Measurements from ENCODE around the gene SNX9. TPM values are rescaled to one million over a fixed set of nuclear protein-coding genes. Genes with fewer than 3 reads are reported as not detected.

Gene SNX9
- total RNA-seq, 1 donor from 2014 or later = 78.1 TPM

DNA sequence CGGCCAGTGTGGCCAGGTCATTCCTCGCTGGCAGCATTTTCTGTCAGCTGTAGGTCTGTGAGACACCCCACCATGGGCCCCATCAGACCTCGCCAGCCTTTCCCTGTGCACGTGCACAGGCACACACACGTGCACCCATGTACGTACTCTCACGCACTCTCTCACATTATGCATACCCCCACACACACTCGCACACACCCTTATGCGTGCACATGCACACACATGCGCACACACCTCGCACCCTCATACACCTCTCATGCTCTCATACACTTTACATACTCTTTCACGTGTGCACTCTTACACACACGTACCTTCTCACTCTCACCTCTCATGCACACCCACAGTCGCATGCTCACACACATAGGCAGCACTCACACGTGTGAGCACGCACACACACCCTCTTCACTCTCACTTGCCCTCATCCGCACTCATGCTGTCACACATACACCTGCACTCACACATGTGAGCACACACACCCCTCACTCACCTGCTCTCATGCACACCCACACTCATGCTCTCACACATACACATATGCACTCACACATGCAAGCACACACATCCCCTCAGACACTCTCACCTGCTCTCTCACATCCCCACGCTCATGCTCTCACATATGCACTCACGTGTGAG lies 46.7 kb downstream of the SNX9 start:
- ATAC-seq = no peak
- intact Hi-C loops (cut with DNase I) = no loop called here
- no peak for DNase-seq (ENCODE audit: low spot score)

GRCh38 chr6:157873735-157874344 lies 50.8 kb downstream of the SNX9 start:
- intact Hi-C loops (cut with DNase I) = no loop called here
- ATAC-seq (peak; percentile 77), DNase-seq (ENCODE audit: low spot score) (peak; percentile 84)

- intact Hi-C loops (cut with DNase I) = no loop called here
- no peak for DNase-seq (ENCODE audit: low spot score)
- ATAC-seq = no peak
Measured at GRCh38 chr6:157877149-157877548, 54.1 kb downstream of the SNX9 start.

DNA sequence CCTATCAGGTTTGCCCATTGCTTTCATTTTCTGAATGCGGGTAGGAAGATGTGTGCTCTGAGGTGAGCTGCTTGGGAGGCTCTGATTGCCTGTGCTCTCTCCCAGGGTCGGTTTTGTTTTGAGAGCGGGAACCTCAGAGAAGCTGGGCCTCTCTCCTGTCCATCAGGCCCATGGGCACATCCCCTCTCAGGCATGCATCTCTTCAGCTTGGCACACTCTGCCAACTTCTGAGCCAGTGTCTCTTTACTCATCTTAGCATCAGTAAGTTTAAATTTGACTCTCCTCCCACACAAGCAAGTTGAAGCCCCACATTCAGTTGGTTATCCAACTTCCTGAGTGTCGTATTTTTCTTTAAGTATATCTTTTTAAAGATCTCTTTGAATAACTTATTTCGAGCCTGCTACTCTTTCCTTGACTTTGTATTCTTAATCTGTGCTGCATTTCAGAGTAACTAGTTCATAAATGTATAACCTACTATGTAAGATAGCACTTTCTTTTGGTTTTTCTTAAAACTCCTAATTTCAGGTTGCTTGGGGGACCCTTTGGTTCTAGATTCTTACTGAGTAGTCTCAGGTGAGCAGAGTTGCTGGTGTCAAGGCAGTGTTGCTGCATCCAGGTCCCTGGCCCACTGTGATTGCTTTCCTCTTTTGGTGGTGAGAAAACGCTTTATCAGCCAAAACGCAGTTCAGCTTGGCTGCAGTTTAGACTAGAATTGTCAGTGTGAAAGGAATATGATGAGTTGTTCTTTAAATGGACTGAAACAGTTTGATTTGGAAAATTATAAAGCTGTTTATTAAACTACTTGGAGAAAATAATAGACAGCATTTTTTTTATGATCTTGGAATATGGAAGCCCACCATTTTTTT lies 54.8 kb downstream of the SNX9 start:
- intact Hi-C loops (cut with DNase I) = no loop called here
- DNase-seq (ENCODE audit: low spot score) (no peak), ATAC-seq (no peak)

- intact Hi-C loops (cut with DNase I) = no loop called here
- DNase-seq (ENCODE audit: low spot score) = no peak
- ATAC-seq = no peak
Measured at GRCh38 chr6:157879034-157879872, 56.2 kb downstream of the SNX9 start.

DNA sequence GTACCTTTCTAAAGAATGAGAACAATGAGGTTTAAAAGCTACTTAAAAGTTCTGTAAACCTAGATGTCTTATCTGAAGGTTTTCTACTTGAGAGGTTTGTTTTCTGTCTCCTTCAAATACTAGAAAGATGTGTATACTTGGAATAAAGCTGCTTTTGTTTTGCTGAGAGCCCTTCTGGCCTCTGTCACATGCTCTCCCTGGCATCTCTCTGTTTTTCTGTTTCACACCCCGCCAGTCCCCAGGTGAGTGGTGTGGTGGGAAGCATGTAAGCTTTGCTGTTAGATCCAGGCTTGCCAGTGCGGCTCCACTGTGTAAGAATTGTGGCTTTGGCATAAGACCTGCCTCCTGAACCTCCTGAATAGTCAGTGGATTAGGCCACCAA lies 56.8 kb downstream of the SNX9 start:
- ATAC-seq = peak; percentile 52
- intact Hi-C loops (cut with DNase I) = no loop called here
- DNase-seq (ENCODE audit: low spot score) = no peak

GRCh38 chr6:157880534-157880933 lies 57.5 kb downstream of the SNX9 start:
- no peak for ATAC-seq
- no peak for DNase-seq (ENCODE audit: low spot score)
- intact Hi-C loops (cut with DNase I) = no loop called here

DNA sequence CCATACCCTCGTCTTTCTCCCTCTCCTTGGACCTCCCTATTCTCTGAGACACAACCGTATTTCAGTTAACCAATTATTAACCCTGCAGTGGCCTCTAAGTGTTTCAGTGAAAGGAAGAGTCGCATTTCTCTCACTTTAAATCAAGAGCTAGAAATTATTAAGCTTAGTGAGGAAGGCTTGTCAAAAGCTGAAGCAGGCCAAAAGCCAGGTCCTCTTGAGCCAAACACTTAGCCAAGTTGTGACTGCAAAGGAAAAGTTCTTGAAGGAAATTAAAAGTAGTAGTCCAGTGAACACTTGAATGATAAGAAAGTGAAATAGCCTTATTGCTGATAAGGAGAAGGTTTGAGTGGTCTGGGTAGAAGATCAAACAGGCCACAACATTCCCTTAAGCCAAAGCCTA lies 58.3 kb downstream of the SNX9 start:
- DNase-seq (ENCODE audit: low spot score) = no peak
- intact Hi-C loops (cut with DNase I) = no loop called here
- no peak for ATAC-seq

DNA sequence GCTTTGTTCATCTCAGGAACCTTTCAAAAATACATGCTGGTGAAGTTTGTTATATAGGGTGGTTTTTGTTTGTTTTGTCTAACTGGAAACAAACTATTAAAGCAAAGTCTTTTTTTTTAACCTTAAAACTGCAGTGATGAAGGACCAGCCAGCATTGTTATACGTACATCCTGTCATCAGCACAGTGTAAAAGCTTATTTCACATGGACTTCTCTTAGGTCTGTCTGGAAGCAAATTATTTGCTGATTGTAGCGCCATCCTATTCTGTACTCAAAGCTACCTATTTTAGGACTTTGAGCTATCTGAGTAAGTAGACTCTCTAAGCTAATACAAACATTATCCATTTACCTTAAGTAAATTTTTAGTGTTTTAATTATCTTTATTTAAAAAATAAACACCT lies 61.7 kb downstream of the SNX9 start:
- intact Hi-C loops (cut with DNase I) = no loop called here

GRCh38 chr6:157885211-157885788 lies 62.3 kb downstream of the SNX9 start:
- intact Hi-C loops (cut with DNase I) = no loop called here
- ATAC-seq (peak; percentile 41), DNase-seq (ENCODE audit: low spot score) (no peak)

More for the DNA sequence above, 61.7 kb downstream of the SNX9 start:
- DNase-seq (ENCODE audit: low spot score) (no peak), ATAC-seq (no peak)

- no peak for DNase-seq (ENCODE audit: low spot score)
- no peak for ATAC-seq
- intact Hi-C loops (cut with DNase I) = no loop called here
Measured at GRCh38 chr6:157885876-157886275, 62.8 kb downstream of the SNX9 start.

GRCh38 chr6:157887892-157888291 lies 64.8 kb downstream of the SNX9 start:
- ATAC-seq = no peak
- intact Hi-C loops (cut with DNase I) = no loop called here
- no peak for DNase-seq (ENCODE audit: low spot score)

- intact Hi-C loops (cut with DNase I) = no loop called here
- no peak for ATAC-seq
- DNase-seq (ENCODE audit: low spot score) = no peak
Measured at GRCh38 chr6:157891544-157892362, 68.7 kb downstream of the SNX9 start.

DNA sequence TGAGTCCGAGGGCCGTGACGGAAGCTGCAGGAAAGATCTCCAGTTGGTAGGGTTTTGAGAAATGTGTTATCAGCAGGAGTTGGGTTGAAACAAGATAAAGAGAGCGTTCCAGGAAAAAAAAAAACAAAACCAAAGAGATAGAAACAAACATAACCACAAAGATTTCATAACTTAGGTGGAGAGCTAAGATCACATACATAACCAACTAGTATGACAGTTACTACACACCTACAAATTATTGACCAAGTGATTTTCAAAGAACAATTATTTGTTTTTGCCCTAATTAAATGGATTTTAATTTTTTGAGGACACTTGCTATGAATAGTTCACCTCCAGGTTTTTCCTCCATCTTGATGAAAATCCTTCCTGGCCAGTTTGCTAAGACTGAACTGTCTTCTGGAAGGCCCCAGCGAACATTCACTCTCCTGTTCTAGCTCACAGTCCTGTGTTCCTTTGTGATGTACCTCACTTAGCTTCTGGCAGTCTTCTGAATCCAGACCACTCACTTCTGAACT lies 69.4 kb downstream of the SNX9 start:
- no peak for ATAC-seq
- intact Hi-C loops (cut with DNase I) = no loop called here
- DNase-seq (ENCODE audit: low spot score) = no peak

DNA sequence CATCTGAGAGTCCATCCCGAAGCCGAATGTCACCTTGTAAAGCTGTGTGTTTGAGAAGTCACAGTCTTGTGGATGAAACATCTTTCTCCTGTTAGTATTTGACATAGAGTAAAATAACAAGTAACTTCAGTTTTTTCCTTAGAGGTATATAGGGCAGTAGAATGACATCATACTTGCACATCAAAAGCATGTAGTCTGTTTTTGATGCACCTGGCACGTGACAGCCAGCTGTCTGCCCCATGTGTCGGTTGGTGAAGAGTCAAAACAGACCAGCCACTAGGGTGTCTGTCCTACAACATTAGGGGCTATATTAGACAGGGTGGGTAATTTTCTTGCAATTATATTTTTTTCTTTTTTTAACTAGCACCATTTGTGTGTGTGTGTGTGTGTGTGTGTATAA lies 70.2 kb downstream of the SNX9 start:
- no peak for ATAC-seq
- intact Hi-C loops (cut with DNase I) = no loop called here
- DNase-seq (ENCODE audit: low spot score) = no peak

DNA sequence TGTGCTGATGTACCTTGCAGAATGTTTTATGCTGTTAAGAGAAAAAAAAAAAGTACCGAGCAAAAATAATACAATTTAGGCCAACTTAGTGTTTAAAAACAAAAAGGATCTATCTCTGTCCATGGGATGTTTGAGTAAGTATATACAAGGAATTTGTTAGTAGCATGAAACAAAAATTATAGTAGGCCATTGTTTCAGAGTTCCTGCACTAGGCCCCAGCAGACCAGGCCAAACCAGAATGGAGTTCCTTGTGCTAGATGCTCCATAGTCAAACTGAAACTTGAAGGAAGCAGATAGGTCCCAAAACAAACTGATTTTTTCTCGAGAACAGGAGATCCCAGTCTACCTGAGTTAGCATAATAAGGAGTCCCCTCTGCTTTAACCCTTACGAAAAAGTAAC lies 72.5 kb downstream of the SNX9 start:
- DNase-seq (ENCODE audit: low spot score) (no peak), ATAC-seq (no peak)
- intact Hi-C loops (cut with DNase I) = no loop called here

GRCh38 chr6:157896932-157897331 lies 73.9 kb downstream of the SNX9 start:
- DNase-seq (ENCODE audit: low spot score) (no peak), ATAC-seq (peak; percentile 12)
- intact Hi-C loops (cut with DNase I) = no loop called here

DNA sequence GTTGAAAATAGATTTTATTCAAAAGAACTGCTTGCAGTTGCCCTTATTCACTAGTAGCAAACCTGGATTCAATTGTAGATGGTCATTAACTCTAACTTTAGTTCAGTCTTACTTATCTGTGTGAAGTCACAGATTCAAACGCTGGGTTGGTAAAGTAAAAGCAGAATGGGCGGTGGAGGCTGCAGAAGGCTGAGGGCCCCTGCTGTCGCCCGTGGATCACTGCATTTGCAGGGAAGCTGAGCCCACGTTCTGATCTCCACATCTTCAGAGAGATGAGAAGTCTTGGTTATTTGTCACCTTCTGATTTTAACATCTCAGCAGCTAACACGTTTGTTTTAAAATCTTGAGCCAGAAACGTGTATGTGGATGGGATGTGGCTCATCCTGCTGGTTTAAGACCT lies 75.1 kb downstream of the SNX9 start:
- intact Hi-C loops (cut with DNase I) = no loop called here
- no peak for DNase-seq (ENCODE audit: low spot score)
- ATAC-seq = no peak

All from sciatic nerve (tissue), 2 donors.